Gastroesophageal sphincter (tissue), 3 donors: ENCODE data around the gene SNX18.

Experiments
- CTCF ChIP-seq, 4 experiments: fragments of 200-600 bp in 2 of 4; fragments of 450-650 bp in 2 of 4; sonication (generic) in 1 of 4; IDR thresholded peaks; one replicate each; pipeline ENCODE4 v1.5.1; 2017 to 2019; ENCODE audit warnings: antibody characterized with exemption in 4 of 4, mild to moderate bottlenecking in 2 of 4, moderate library complexity in 2 of 4
- EP300 ChIP-seq: sonication (generic); formaldehyde crosslinking; IDR thresholded peaks from one replicate; pipeline ENCODE4 v1.6.1; 2017; ENCODE audit warnings: antibody characterized with exemption, mild to moderate bottlenecking
- POLR2A ChIP-seq, 2 donors: fragments of 450-650 bp; IDR thresholded peaks; one replicate each; pipeline ENCODE4 v1.6.1; 2017; ENCODE audit warnings: antibody characterized with exemption in 2 of 2, mild to moderate bottlenecking in 2 of 2, moderate library complexity in 1 of 2
- POLR2AphosphoS5 ChIP-seq: sonication (generic); formaldehyde crosslinking; IDR thresholded peaks from one replicate; pipeline ENCODE4 v1.6.1; 2017; ENCODE audit warnings: antibody characterized with exemption

GRCh38 chr5:54526604-54527288, 9.2 kb downstream of the SNX18 start:
- TF ChIP-seq POLR2A (IDR thresholded peaks at IDR 0.05) (no peak), CTCF (IDR thresholded peaks at IDR 0.05) (no peak), POLR2AphosphoS5 (no peak), EP300 (no peak)
